BLaER1 treated with 17β-estradiol and CSF1 and Interleukin-3, amounts not matched to agents 10 nM and 100 nM (cell line): ENCODE measurements around the gene DTYMK.
"Not testable (repeated sequence)": the region's sequence is repeated elsewhere in the genome, so short reads cannot be mapped to it uniquely, and the experiment has no call there.

ENCODE experiments used
- H3K27ac ChIP-seq, 11 experiments: shearing (Covaris generic); formaldehyde crosslinking; 2 replicates each; pipeline ENCODE4 v1.8.1; 2022
- H3K27me3 ChIP-seq, 11 experiments: shearing (Covaris generic); formaldehyde crosslinking; 2 replicates each; pipeline ENCODE4 v1.8.1; 2022
- H3K36me3 ChIP-seq, 11 experiments: shearing (Covaris generic); formaldehyde crosslinking; 2 replicates each; pipeline ENCODE4 v1.8.1; 2022
- H3K4me1 ChIP-seq, 10 experiments: shearing (Covaris generic); formaldehyde crosslinking; 2 replicates each; pipeline ENCODE4 v1.8.1; 2022
- H3K4me2 ChIP-seq, 11 experiments: shearing (Covaris generic); formaldehyde crosslinking; 2 replicates each; pipeline ENCODE4 v1.8.1; 2022
- H3K4me3 ChIP-seq, 10 experiments: shearing (Covaris generic); formaldehyde crosslinking; 2 replicates each; pipeline ENCODE4 v1.8.1; 2022
- H3K9ac ChIP-seq, 11 experiments: shearing (Covaris generic); formaldehyde crosslinking; 2 replicates each; pipeline ENCODE4 v1.8.1; 2022
- H3K9me3 ChIP-seq, 11 experiments: shearing (Covaris generic); formaldehyde crosslinking; replicated peaks in 1 of 11; 2 replicates each; pipeline ENCODE4 v1.8.1; 2022
- H4K20me1 ChIP-seq, 11 experiments: shearing (Covaris generic); formaldehyde crosslinking; 2 replicates each; pipeline ENCODE4 v1.8.1; 2022
- Cebpa-rat ChIP-seq, 11 experiments: shearing (Covaris generic); IDR thresholded peaks; 2 replicates each; pipeline ENCODE4 v1.8.1; 2022

The DTYMK gene

GRCh38 chr2:241686650-241687425 lies at the start of gene DTYMK:
Gene DTYMK (minus strand): TSS chr2:241686815. CDS start chr2:241686783, 32 bp downstream.
- no peaks in the 10 kb centered on the region for H3K27me3 ChIP-seq

GRCh38 chr2:241736111-241736510 lies 49.5 kb upstream of the DTYMK start:
- Histone ChIP-seq H3K9me3 (no peaks in the 10 kb centered on the region), H3K4me2 (peak overlapping the region; percentile 85 to 99 (median 97)), H3K27ac (peak overlapping the region in 10 of 11 experiments; percentile 92 to 98 (median 94); a peak in 17 of 22 replicates), H3K27me3 (no peaks in the 10 kb centered on the region), H3K4me1 (peaks cover 80 to 90% (median 88%) of the 10 kb centered on the region in 10 experiments), H4K20me1 (peaks cover 0 to 40% (median 8%) of the 10 kb centered on the region in 11 experiments; a peak in 9 of 22 replicates), H3K9ac (peak overlapping the region; percentile 88 to 96 (median 94); a peak in 18 of 22 replicates), H3K36me3 (peaks cover 0 to 21% (median 5%) of the 10 kb centered on the region in 11 experiments; a peak in 6 of 22 replicates), H3K4me3 (peak overlapping the region in 8 of 10 experiments; percentile 77 to 95 (median 80); a peak in 13 of 20 replicates)
- TF ChIP-seq Cebpa-rat (IDR thresholded peaks at IDR 0.05), result no peak

More at GRCh38 chr2:241686650-241687425, at the start of gene DTYMK:
- H3K9ac ChIP-seq, result peak within 1 kb of the TSS; percentile 95 to 99 (median 97)
- peak within 1 kb of the TSS; percentile 78 to 99 (median 91) for H3K4me2 ChIP-seq
- TF ChIP-seq Cebpa-rat (IDR thresholded peaks at IDR 0.05), result no peak
- H3K4me3 ChIP-seq, result peak within 1 kb of the TSS; percentile 75 to 100 (median 92)
- peaks cover 44 to 68% (median 64%) of the 10 kb centered on the region in 11 experiments for H3K36me3 ChIP-seq
- H3K9me3 ChIP-seq, result no peaks in the 10 kb centered on the region
- H3K4me1 ChIP-seq, result peaks cover 28 to 43% (median 33%) of the 10 kb centered on the region in 10 experiments
- peaks cover 0 to 19% (median under 1%) of the 10 kb centered on the region in 11 experiments; a peak in 7 of 22 replicates for H4K20me1 ChIP-seq
- peak within 1 kb of the TSS; percentile 91 to 99 (median 97) for H3K27ac ChIP-seq

- Histone ChIP-seq H3K4me2 (peak within 1 kb of the TSS; percentile 88 to 99 (median 97)), H3K27ac (peak within 1 kb of the TSS; percentile 91 to 98 (median 94)), H3K9me3 (no peaks in the 10 kb centered on the region), H3K27me3 (no peaks in the 10 kb centered on the region), H4K20me1 (peaks cover 0 to 27% (median 8%) of the 10 kb centered on the region in 11 experiments; a peak in 8 of 22 replicates), H3K4me1 (peaks cover 80 to 90% (median 88%) of the 10 kb centered on the region in 10 experiments), H3K36me3 (peaks cover 0 to 20% (median 5%) of the 10 kb centered on the region in 11 experiments; a peak in 6 of 22 replicates), H3K4me3 (peak within 1 kb of the TSS; percentile 77 to 95 (median 80)), H3K9ac (peak within 1 kb of the TSS; percentile 88 to 96 (median 94))
- TF ChIP-seq Cebpa-rat (IDR thresholded peaks at IDR 0.05), result no peak
Observed at GRCh38 chr2:241734467-241735208, 48.0 kb upstream of the DTYMK start, which contains the start of gene D2HGDH. Gene D2HGDH (plus strand): TSS chr2:241734630. CDS start chr2:241735225, 595 bp downstream.

GRCh38 chr2:241734208-241734466 lies 47.5 kb upstream of the DTYMK start:
- peak overlapping the region; percentile 91 to 98 (median 94) for H3K27ac ChIP-seq
- peak overlapping the region; percentile 88 to 96 (median 94) for H3K9ac ChIP-seq
- peaks cover 0 to 22% (median 8%) of the 10 kb centered on the region in 11 experiments; a peak in 6 of 22 replicates for H4K20me1 ChIP-seq
- peaks cover 0 to 16% (median 5%) of the 10 kb centered on the region in 11 experiments; a peak in 6 of 22 replicates for H3K36me3 ChIP-seq
- H3K4me2 ChIP-seq, result peak overlapping the region; percentile 78 to 98 (median 92)
- no peaks in the 10 kb centered on the region for H3K9me3 ChIP-seq
- H3K4me1 ChIP-seq, result peaks cover 78 to 87% (median 85%) of the 10 kb centered on the region in 10 experiments
- H3K4me3 ChIP-seq, result peak overlapping the region; percentile 77 to 95 (median 80)
- TF ChIP-seq Cebpa-rat (IDR thresholded peaks at IDR 0.05), result no peak
- H3K27me3 ChIP-seq, result no peaks in the 10 kb centered on the region

GRCh38 chr2:241733391-241734207 lies 47.0 kb upstream of the DTYMK start:
- H4K20me1 ChIP-seq, result peaks cover 0 to 16% (median 5%) of the 10 kb centered on the region in 11 experiments; a peak in 6 of 22 replicates
- H3K4me3 ChIP-seq, result peak overlapping the region; percentile 77 to 95 (median 80)
- H3K4me1 ChIP-seq, result peaks cover 76 to 87% (median 84%) of the 10 kb centered on the region in 10 experiments
- no peak for TF ChIP-seq Cebpa-rat (IDR thresholded peaks at IDR 0.05)
- peak overlapping the region; percentile 88 to 96 (median 94) for H3K9ac ChIP-seq
- H3K27me3 ChIP-seq, result no peaks in the 10 kb centered on the region
- H3K4me2 ChIP-seq, result peak overlapping the region; percentile 78 to 98 (median 92)
- peaks cover 0 to 13% (median 6%) of the 10 kb centered on the region in 11 experiments; a peak in 7 of 22 replicates for H3K36me3 ChIP-seq
- H3K27ac ChIP-seq, result peak overlapping the region; percentile 91 to 98 (median 94)
- no peaks in the 10 kb centered on the region for H3K9me3 ChIP-seq

- Histone ChIP-seq H3K36me3 (peaks cover 0 to 14% (median 0%) of the 10 kb centered on the region in 11 experiments; a peak in 8 of 22 replicates), H3K4me1 (peaks cover 68 to 87% (median 84%) of the 10 kb centered on the region in 10 experiments), H3K4me3 (peak overlapping the region in 4 of 10 experiments; percentile 12 to 77 (median 22); a peak in 1 of 20 replicates), H3K4me2 (peak overlapping the region; percentile 82 to 98 (median 92)), H3K27ac (peak overlapping the region in 8 of 11 experiments; percentile 30 to 95 (median 78); a peak in 13 of 22 replicates), H3K9ac (peak overlapping the region in 7 of 11 experiments; percentile 15 to 95 (median 61); a peak in 9 of 22 replicates)
- H4K20me1 ChIP-seq, H3K9me3 ChIP-seq, H3K27me3 ChIP-seq: not testable (repeated sequence)
Observed at GRCh38 chr2:241732513-241733186, 46.0 kb upstream of the DTYMK start.

GRCh38 chr2:241730671-241731293 lies 44.2 kb upstream of the DTYMK start:
- Histone ChIP-seq H3K4me3 (peak overlapping the region in 4 of 10 experiments; percentile 0 to 32 (median 16); a peak in 2 of 20 replicates), H3K9me3 (no peaks in the 10 kb centered on the region), H3K9ac (peak overlapping the region in 9 of 11 experiments; percentile 42 to 68 (median 59); a peak in 17 of 22 replicates), H3K4me1 (peaks cover 63 to 87% (median 84%) of the 10 kb centered on the region in 10 experiments), H3K4me2 (peak overlapping the region; percentile 66 to 98 (median 82)), H3K36me3 (peaks cover 0 to 14% (median 1%) of the 10 kb centered on the region in 11 experiments; a peak in 11 of 22 replicates), H3K27me3 (no peaks in the 10 kb centered on the region), H3K27ac (peak overlapping the region in 10 of 11 experiments; percentile 63 to 84 (median 78); a peak in 19 of 22 replicates), H4K20me1 (peaks cover 0 to 4% (median 0%) of the 10 kb centered on the region in 11 experiments; a peak in 2 of 22 replicates)
- TF ChIP-seq Cebpa-rat (IDR thresholded peaks at IDR 0.05), result peak in 2 of 11 experiments; percentile 37 to 76; a peak in 3 of 22 replicates
